ENCODE results near the gene AKR1C3. TPM values are rescaled to one million over a fixed set of nuclear protein-coding genes. Genes with fewer than 3 reads are reported as not detected.

The AKR1C3 gene

Small RNA genes within 50 kb of the gene (small RNA-seq; reads per million reads assigned to genes)
- gene RF00096 (ENCODE audit: insufficient read depth): not detected

All from mesendoderm (in vitro differentiated cells).